HEK293 (cell line): ENCODE results near the gene ENTPD8.

Experiments
- CTCF ChIP-seq: fragments of 450-650 bp; formaldehyde crosslinking; IDR thresholded peaks from 2 replicates; pipeline ENCODE4 v1.5.1; 2016; ENCODE audit warnings: missing biosample characterization, missing genetic modification characterization
- REST ChIP-seq: fragments of 450-650 bp; formaldehyde crosslinking; IDR thresholded peaks from 2 replicates; pipeline ENCODE4 v1.5.1; 2016; ENCODE audit warnings: missing biosample characterization, missing genetic modification characterization
- ZBTB17 ChIP-seq: fragments of 450-650 bp; formaldehyde crosslinking; IDR thresholded peaks from 2 replicates; pipeline ENCODE4 v1.5.1; 2016; ENCODE audit warnings: missing biosample characterization, missing genetic modification characterization
- ZBTB44 ChIP-seq: fragments of 450-650 bp; IDR thresholded peaks from 2 replicates; pipeline ENCODE4 v1.5.1; 2018; ENCODE audit warnings: missing biosample characterization, mild to moderate bottlenecking, missing genetic modification characterization

GRCh38 chr9:137433916-137434431, 7.2 kb downstream of the ENTPD8 start:
- no peak for TF ChIP-seq ZBTB17
- TF ChIP-seq ZBTB44 (tag by site-specific recombination), result no peak
- no peak for TF ChIP-seq CTCF
- no peak for TF ChIP-seq REST (tag by site-specific recombination)
